ENCODE data around the gene PPARA.
"Not testable (repeated sequence)": the region's sequence is repeated elsewhere in the genome, so short reads cannot be mapped to it uniquely, and the experiment has no call there.

Gene PPARA

DNA sequence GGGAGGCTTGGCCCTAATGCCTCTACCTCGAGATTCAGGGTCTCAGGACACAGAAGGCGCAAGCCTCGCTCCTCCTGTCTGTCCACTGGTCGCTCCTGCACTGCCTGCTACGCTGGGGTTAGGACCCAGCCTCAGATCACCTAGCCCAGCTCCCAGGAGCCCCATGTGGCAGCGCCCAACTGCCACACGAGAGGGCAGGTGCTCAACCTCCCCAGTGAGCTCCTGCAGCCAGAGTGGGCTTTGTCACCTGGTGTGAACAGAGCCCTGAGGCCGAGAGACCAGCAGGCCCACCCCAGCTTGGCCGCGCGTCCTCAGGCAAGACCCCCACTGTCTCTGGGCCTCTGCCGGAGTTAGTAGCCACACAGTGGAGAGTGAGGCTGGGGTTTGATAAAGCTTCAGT is 21.7 kb upstream of the PPARA start:
- no peak overlapping the region for H3K4me3 ChIP-seq (ENCODE audit: low read length)
- TF ChIP-seq ZNF274 (IDR thresholded peaks at IDR 0.05; ENCODE audit: low read depth, low read length), result no peak

- no peak overlapping the region for H3K4me3 ChIP-seq (ENCODE audit: low read length)
- TF ChIP-seq ZNF274 (IDR thresholded peaks at IDR 0.05; ENCODE audit: low read depth, low read length), result no peak
These were observed 20.8 kb upstream of the PPARA start for GRCh38 chr22:46129390-46130041.

GRCh38 chr22:46131151-46131587 is 19.2 kb upstream of the PPARA start:
- TF ChIP-seq ZNF274 (IDR thresholded peaks at IDR 0.05; ENCODE audit: low read depth, low read length), result no peak
- H3K4me3 ChIP-seq (ENCODE audit: low read length), result no peak overlapping the region

DNA sequence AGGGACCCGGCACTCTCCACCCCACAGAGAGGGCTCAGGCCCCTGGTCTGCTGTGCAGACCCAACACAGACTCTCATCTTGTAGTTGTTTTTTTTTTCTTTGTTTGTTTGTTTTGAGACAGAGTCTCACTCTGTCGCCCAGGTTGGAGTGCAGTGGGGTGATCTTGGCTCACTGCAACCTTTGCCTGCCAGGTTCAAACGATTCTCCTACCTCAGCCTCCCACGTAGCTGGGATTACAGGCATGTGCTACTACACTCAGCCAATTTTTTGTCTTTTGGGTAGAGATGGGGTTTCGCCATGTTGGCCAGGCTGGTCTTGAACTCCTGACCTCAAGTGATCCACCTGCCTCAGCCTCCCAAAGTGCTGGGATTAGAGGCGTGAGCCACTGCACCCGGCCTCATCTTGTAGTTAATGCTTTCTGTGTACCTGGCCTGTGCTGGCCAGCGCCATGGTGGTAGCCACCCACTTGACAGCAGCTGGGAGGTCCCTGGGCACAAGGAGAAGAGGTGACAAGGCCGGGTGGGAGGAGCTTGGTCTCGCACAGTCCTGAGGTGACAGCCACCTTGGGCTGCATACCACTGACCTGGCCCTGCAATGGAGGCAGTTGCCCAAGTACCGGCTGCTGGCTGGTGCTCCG is 18.0 kb upstream of the PPARA start:
- H3K4me3 ChIP-seq (ENCODE audit: low read length), result not testable (repeated sequence)

GRCh38 chr22:46132830-46133587 is 17.3 kb upstream of the PPARA start:
- no peak overlapping the region for H3K4me3 ChIP-seq (ENCODE audit: low read length)
- TF ChIP-seq ZNF274 (IDR thresholded peaks at IDR 0.05; ENCODE audit: low read depth, low read length), result no peak

- TF ChIP-seq ZNF274 (IDR thresholded peaks at IDR 0.05; ENCODE audit: low read depth, low read length), result no peak
- H3K4me3 ChIP-seq (ENCODE audit: low read length), result no peak overlapping the region
These were observed 16.8 kb upstream of the PPARA start for GRCh38 chr22:46133588-46133855.

GRCh38 chr22:46134111-46134705 is 16.1 kb upstream of the PPARA start:
- TF ChIP-seq ZNF274 (IDR thresholded peaks at IDR 0.05; ENCODE audit: low read depth, low read length), result no peak
- no peak overlapping the region for H3K4me3 ChIP-seq (ENCODE audit: low read length)

GRCh38 chr22:46135611-46136485 is 14.5 kb upstream of the PPARA start:
- no peak for TF ChIP-seq ZNF274 (IDR thresholded peaks at IDR 0.05; ENCODE audit: low read depth, low read length)
- H3K4me3 ChIP-seq (ENCODE audit: low read length), result no peak overlapping the region

GRCh38 chr22:46136486-46137217 is 13.7 kb upstream of the PPARA start:
- H3K4me3 ChIP-seq (ENCODE audit: low read length), result no peak overlapping the region
- TF ChIP-seq ZNF274 (IDR thresholded peaks at IDR 0.05; ENCODE audit: low read depth, low read length), result no peak

- TF ChIP-seq ZNF274 (IDR thresholded peaks at IDR 0.05; ENCODE audit: low read depth, low read length), result no peak
- H3K4me3 ChIP-seq (ENCODE audit: low read length), result no peak overlapping the region
These were observed 13.0 kb upstream of the PPARA start for GRCh38 chr22:46137218-46137766.

DNA sequence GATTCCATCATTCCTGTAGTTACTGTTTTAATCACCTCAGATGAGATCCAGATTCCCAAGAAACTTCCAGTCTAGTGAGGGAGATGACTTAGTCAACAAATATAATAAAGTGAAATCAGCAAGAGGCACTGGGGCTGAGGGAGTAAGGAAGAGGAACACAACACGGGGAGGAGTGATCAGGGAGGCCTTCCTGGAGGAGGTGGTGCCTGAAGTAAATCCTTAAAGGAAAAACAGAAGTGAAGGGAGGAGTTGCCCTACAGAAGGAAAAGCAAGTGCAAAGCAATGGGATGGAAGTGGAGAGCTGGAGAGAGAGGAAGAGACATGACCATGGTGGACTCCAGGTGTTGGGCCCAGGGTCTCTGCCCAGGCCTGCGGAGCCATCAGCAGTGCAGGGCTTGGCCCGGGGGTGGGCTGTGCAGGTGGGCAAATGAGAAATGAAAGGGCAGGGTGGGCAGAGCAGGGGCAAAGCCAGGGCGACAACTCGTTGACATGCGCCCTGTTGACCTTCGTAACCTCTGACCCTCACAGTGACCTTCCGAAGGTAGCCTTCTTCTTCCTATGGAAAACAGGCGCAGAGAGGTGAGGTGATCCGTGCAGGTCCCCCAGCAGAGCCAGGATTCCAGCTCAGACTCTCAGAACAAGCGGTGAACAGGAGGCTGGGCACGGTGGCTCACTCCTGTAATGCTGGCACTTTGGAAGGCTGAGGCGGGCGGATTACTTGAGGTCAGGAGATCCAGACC is 12.1 kb upstream of the PPARA start:
- no peak for TF ChIP-seq ZNF274 (IDR thresholded peaks at IDR 0.05; ENCODE audit: low read depth, low read length)
- H3K4me3 ChIP-seq (ENCODE audit: low read length), result no peak overlapping the region

DNA sequence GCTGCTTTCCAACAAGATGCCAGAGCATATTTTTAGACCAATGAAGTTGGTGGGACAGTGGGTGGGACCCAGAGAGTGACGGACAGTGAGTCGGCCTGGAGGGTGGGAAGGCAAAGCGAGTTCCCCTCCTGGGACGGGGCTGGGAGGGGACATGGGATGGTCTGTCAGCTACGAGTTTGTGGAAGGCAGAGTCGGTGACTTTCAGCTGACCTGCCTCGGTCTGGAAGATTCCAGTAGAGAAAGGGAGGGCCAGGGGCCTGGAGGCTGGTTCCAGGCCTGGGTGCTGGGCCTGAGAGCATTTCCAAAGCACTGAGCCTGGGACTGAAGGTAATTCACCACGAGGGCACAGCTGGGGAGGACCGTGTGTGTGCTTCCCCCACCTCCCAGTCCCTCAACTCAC is 10.9 kb upstream of the PPARA start:
- H3K4me3 ChIP-seq (ENCODE audit: low read length), result not testable (repeated sequence)

GRCh38 chr22:46139895-46140350 is 10.4 kb upstream of the PPARA start:
- no peak overlapping the region for H3K4me3 ChIP-seq (ENCODE audit: low read length)
- no peak for TF ChIP-seq ZNF274 (IDR thresholded peaks at IDR 0.05; ENCODE audit: low read depth, low read length)

Measured in GM08714 (cell line).